IMR-90 (cell line): ENCODE measurements around the gene KLRF2. TPM values are rescaled to one million over a fixed set of nuclear protein-coding genes. Genes with fewer than 3 reads are reported as not detected.

Experiments
- ATAC-seq: fragments of 200-7000 bp; cut with Tn5 transposase; 2 replicates; pipeline ENCODE4 v1.9.1; 2020; ENCODE audit warnings: low read depth, mild to moderate bottlenecking, moderate library complexity
- BruUV-seq: library from RNA; stranded (reverse); fragments of 400-500 nt; replicated peaks from 2 replicates; lab custom pipeline; 2021; lab: Mats Ljungman, UMichigan
- CTCF ChIA-PET: fragments of 300-600 bp; formaldehyde crosslinking; extraction: SDS; loops from one replicate; lab custom pipeline; 2021; ENCODE audit warnings: antibody characterized with exemption; lab: Yijun Ruan, JAX
- POLR2A ChIA-PET: fragments of 300-600 bp; sonication (Branson Sonifier 250); formaldehyde crosslinking; loops from one replicate; lab custom pipeline; 2022; ENCODE audit warnings: antibody characterized with exemption; ENCODE audit not compliant: unreplicated experiment; lab: Charles Lee
- DNase-seq: peaks from one replicate; pipeline ENCODE4 v3.0.0; 2013
- H2AFZ ChIP-seq: replicated peaks from 2 replicates; pipeline ENCODE3; 2013; ENCODE audit warnings: low read length, mild to moderate bottlenecking; ENCODE audit not compliant: poor library complexity
- H2AK5ac ChIP-seq: 2 replicates; pipeline ENCODE4 v1.6.1; 2013; ENCODE audit warnings: low read depth, low read length, inconsistent platforms
- H2AK9ac ChIP-seq: replicated peaks from 2 replicates; pipeline ENCODE3; 2013; ENCODE audit warnings: mild to moderate bottlenecking, low read depth, low read length, moderate library complexity; ENCODE audit not compliant: poor library complexity
- H2BK120ac ChIP-seq: 2 replicates; pipeline ENCODE4 v1.6.1; 2013; ENCODE audit warnings: low read depth, low read length, inconsistent platforms
- H2BK15ac ChIP-seq: 3 replicates; pipeline ENCODE4 v1.6.1; 2013; ENCODE audit warnings: low read depth, low read length, inconsistent platforms
- H2BK20ac ChIP-seq: 2 replicates; pipeline ENCODE4 v1.6.1; 2013; ENCODE audit warnings: low read depth, mild to moderate bottlenecking, inconsistent platforms, low read length, moderate library complexity
- H2BK5ac ChIP-seq: 2 replicates; pipeline ENCODE4 v1.6.1; 2013; ENCODE audit warnings: mild to moderate bottlenecking, low read depth, low read length, inconsistent platforms; ENCODE audit not compliant: poor library complexity, severe bottlenecking
- H3K14ac ChIP-seq: replicated peaks from 2 replicates; pipeline ENCODE4 v1.6.1; 2013; ENCODE audit warnings: low read depth, low read length, inconsistent platforms
- H3K18ac ChIP-seq: 2 replicates; pipeline ENCODE4 v1.6.1; 2013; ENCODE audit warnings: low read depth, low read length, control low read depth
- H3K23ac ChIP-seq: 2 replicates; pipeline ENCODE4 v1.6.1; 2013; ENCODE audit warnings: low read depth, low read length, inconsistent platforms
- H3K27ac ChIP-seq: 2 replicates; pipeline ENCODE4 v1.5.1; 2013; ENCODE audit warnings: mild to moderate bottlenecking, control low read depth, low read length; ENCODE audit not compliant: insufficient read depth
- H3K27me3 ChIP-seq: 2 replicates; pipeline ENCODE4 v1.6.1; 2013; ENCODE audit warnings: low read length; ENCODE audit not compliant: control insufficient read depth, insufficient read depth
- H3K36me3 ChIP-seq: 2 replicates; pipeline ENCODE4 v1.6.1; 2013; ENCODE audit warnings: low read length, mixed read lengths; ENCODE audit not compliant: control insufficient read depth, insufficient read depth
- H3K4ac ChIP-seq: 2 replicates; pipeline ENCODE4 v1.6.1; 2013; ENCODE audit warnings: low read depth, low read length, inconsistent platforms
- H3K4me1 ChIP-seq: 2 replicates; pipeline ENCODE4 v1.6.1; 2013; ENCODE audit warnings: low read length, mixed read lengths; ENCODE audit not compliant: control insufficient read depth, insufficient read depth
- H3K4me2 ChIP-seq: 2 replicates; pipeline ENCODE4 v1.6.1; 2013; ENCODE audit warnings: low read depth, mild to moderate bottlenecking, control low read depth, low read length, moderate library complexity
- H3K4me3 ChIP-seq: 2 replicates; pipeline ENCODE4 v1.5.1; 2013; ENCODE audit warnings: low read depth, mild to moderate bottlenecking, control low read depth, low read length, moderate library complexity; ENCODE audit not compliant: insufficient read depth
- H3K56ac ChIP-seq: 2 replicates; pipeline ENCODE4 v1.6.1; 2013; ENCODE audit warnings: low read length, inconsistent platforms; ENCODE audit not compliant: insufficient read depth; ENCODE audit errors: extremely low read depth
- H3K79me1 ChIP-seq, 2 experiments: 2 replicates each; pipeline ENCODE4 v1.6.1; 2013; ENCODE audit warnings: low read length in 2 of 2, inconsistent platforms in 1 of 2, low read depth in 1 of 2
- H3K9ac ChIP-seq: 2 replicates; pipeline ENCODE4 v1.6.1; 2013; ENCODE audit warnings: low read depth, low read length, control low read depth
- H3K9me1 ChIP-seq: 2 replicates; pipeline ENCODE4 v1.6.1; 2013; ENCODE audit warnings: low read length, inconsistent platforms; ENCODE audit not compliant: insufficient read depth
- H3K9me3 ChIP-seq: 2 replicates; pipeline ENCODE4 v1.6.1; 2013; ENCODE audit warnings: low read length; ENCODE audit not compliant: control insufficient read depth, insufficient read depth
- H4K20me1 ChIP-seq: 2 replicates; pipeline ENCODE4 v1.6.1; 2013; ENCODE audit warnings: low read length, inconsistent platforms; ENCODE audit not compliant: insufficient read depth
- H4K5ac ChIP-seq: 2 replicates; pipeline ENCODE4 v1.6.1; 2013; ENCODE audit warnings: mild to moderate bottlenecking, low read depth, low read length, control low read depth
- H4K8ac ChIP-seq, 2 experiments: 2 replicates each; pipeline ENCODE4 v1.6.1; 2013; ENCODE audit warnings: low read depth in 2 of 2, low read length in 2 of 2, control low read depth in 1 of 2, inconsistent platforms in 1 of 2
- H4K91ac ChIP-seq: 2 replicates; pipeline ENCODE4 v1.6.1; 2013; ENCODE audit warnings: low read depth, low read length, inconsistent platforms; ENCODE audit not compliant: insufficient read depth
- BHLHE40 ChIP-seq: fragments of 150-350 bp; IDR thresholded peaks from 2 replicates; pipeline ENCODE4 v1.6.1; 2016; ENCODE audit warnings: mild to moderate bottlenecking, low read depth, low read length
- CEBPB ChIP-seq: IDR thresholded peaks from 2 replicates; pipeline ENCODE4 v1.6.1; 2012; ENCODE audit warnings: low read depth, low read length, improper control_type of control experiment
- CHD1 ChIP-seq: IDR thresholded peaks from 2 replicates; pipeline ENCODE4 v1.6.1; 2012; ENCODE audit warnings: low read depth, low read length, improper control_type of control experiment
- CTCF ChIP-seq: conservative IDR thresholded peaks from 2 replicates; pipeline ENCODE4 v1.5.1; 2012; ENCODE audit warnings: mild to moderate bottlenecking, low read depth, low read length, improper control_type of control experiment
- ELK1 ChIP-seq: fragments of 150-350 bp; IDR thresholded peaks from 2 replicates; pipeline ENCODE4 v1.6.1; 2016; ENCODE audit warnings: low read depth, mild to moderate bottlenecking, low read length, moderate library complexity, borderline replicate concordance
- FOS ChIP-seq: fragments of 150-350 bp; IDR thresholded peaks from 2 replicates; pipeline ENCODE4 v1.6.1; 2016; ENCODE audit warnings: low read depth, low read length
- MAFK ChIP-seq: IDR thresholded peaks from 2 replicates; pipeline ENCODE4 v1.6.1; 2012; ENCODE audit warnings: low read depth, low read length, improper control_type of control experiment
- MAZ ChIP-seq: IDR thresholded peaks from 2 replicates; pipeline ENCODE4 v1.6.1; 2012; ENCODE audit warnings: low read depth, mild to moderate bottlenecking, low read length, improper control_type of control experiment, moderate library complexity, borderline replicate concordance
- MXI1 ChIP-seq: IDR thresholded peaks from 2 replicates; pipeline ENCODE4 v1.6.1; 2012; ENCODE audit warnings: low read depth, mild to moderate bottlenecking, low read length, moderate library complexity, borderline replicate concordance
- NFE2L2 ChIP-seq: fragments of 150-350 bp; IDR thresholded peaks from 2 replicates; pipeline ENCODE4 v1.6.1; 2016; ENCODE audit warnings: low read depth, mild to moderate bottlenecking, low read length
- POLR2A ChIP-seq: IDR thresholded peaks from 2 replicates; pipeline ENCODE4 v1.6.1; 2012; ENCODE audit warnings: mild to moderate bottlenecking, low read depth, low read length
- RAD21 ChIP-seq: IDR thresholded peaks from 2 replicates; pipeline ENCODE4 v1.6.1; 2012; ENCODE audit warnings: low read length, improper control_type of control experiment
- RCOR1 ChIP-seq: IDR thresholded peaks from 2 replicates; pipeline ENCODE4 v1.6.1; 2012; ENCODE audit warnings: mild to moderate bottlenecking, low read length, improper control_type of control experiment; ENCODE audit not compliant: insufficient replicate concordance
- RFX5 ChIP-seq: IDR thresholded peaks from 2 replicates; pipeline ENCODE4 v1.8.0; 2012; ENCODE audit warnings: low read depth, mild to moderate bottlenecking, low read length, moderate library complexity
- SMC3 ChIP-seq: fragments of 150-350 bp; IDR thresholded peaks from 2 replicates; pipeline ENCODE4 v1.6.1; 2016; ENCODE audit warnings: low read depth, mild to moderate bottlenecking, antibody characterized with exemption, low read length, moderate library complexity
- USF2 ChIP-seq: fragments of 150-350 bp; IDR thresholded peaks from 2 replicates; pipeline ENCODE4 v1.6.1; 2017; ENCODE audit warnings: mild to moderate bottlenecking, antibody characterized with exemption, low read length, low read depth
- WGBS, 2 experiments: methylation state at CpG; one replicate each; pipeline versions ENCODE4 v1.1.5 to v1.1.7; 2013; ENCODE audit warnings: missing lambda C conversion rate in 2 of 2; ENCODE audit not compliant: insufficient read length in 1 of 2; ENCODE audit errors: extremely low coverage in 2 of 2; 5-methylcytosine and 5-hydroxymethylcytosine counted together
- dilution Hi-C: fragments of 300-500 bp; cut with HindIII; formaldehyde crosslinking; loops from one replicate; pipeline ENCODE4 v1.14.3; 2018; ENCODE audit warnings: low sequenced_read_pairs; ENCODE audit not compliant: unreplicated experiment
- in situ Hi-C: fragments of 300-500 bp; cut with MboI; formaldehyde crosslinking; loops from 3 replicates; pipeline ENCODE4 v1.14.3; 2019; ENCODE audit warnings: low sequenced_read_pairs, inconsistent platforms, mixed read lengths
- intact Hi-C: fragments of 100-400 bp; cut with micrococcal nuclease; formaldehyde crosslinking; loops from 2 replicates; pipeline ENCODE4 v1.10.0; 2022
- polyA plus RNA-seq, 3 experiments: library from polyadenylated mRNA; depleted of rRNA; stranded (reverse); fragments of >200 nt; gene quantifications; 2 replicates each; pipeline ENCODE4 v1.2.3, GENCODE V29; 2012; ENCODE audit warnings: low replicate concordance in 1 of 3
- total RNA-seq: library from RNA; depleted of rRNA; stranded (reverse); fragments of >200 nt; gene quantifications from 2 replicates; pipeline ENCODE4 v1.2.3, GENCODE V29; 2012

Gene KLRF2
- total and polyA plus RNA-seq, 2 of the 4 experiments (the other 2 are of a cell fraction) = not detected

GRCh38 chr12:9868311-9868801 is 12.9 kb upstream of the KLRF2 start:
- Histone ChIP-seq H3K4ac (no peak overlapping the region), H3K14ac (no peak overlapping the region), H3K9ac (no peak overlapping the region), H3K27ac (no peak overlapping the region), H3K4me2 (peak overlapping the region; percentile 42; the same call in 1 of the 2 replicates), H4K5ac (no peak overlapping the region), H2AFZ (no peak overlapping the region), H3K4me3 (no peak overlapping the region), H3K23ac (no peak overlapping the region), H2BK5ac (peak overlapping the region; percentile 40), H3K4me1 (peaks cover 2% of the 10 kb centered on the region; the same call in 1 of the 2 replicates), H4K8ac (no peak overlapping the region; a peak in 1 of 4 replicates), H3K9me3 (no peaks in the 10 kb centered on the region), H3K56ac (no peak overlapping the region), H3K18ac (no peak overlapping the region; the same call in 1 of the 2 replicates), H3K79me1 (no peaks in the 10 kb centered on the region), H3K36me3 (no peaks in the 10 kb centered on the region), H2AK5ac (no peak overlapping the region), H3K27me3 (no peaks in the 10 kb centered on the region), H2BK120ac (no peak overlapping the region), H2BK20ac (no peak overlapping the region), H3K9me1 (no peaks in the 10 kb centered on the region), H4K91ac (no peak overlapping the region), H2AK9ac (no peak overlapping the region), H4K20me1 (no peaks in the 10 kb centered on the region), H2BK15ac (no peak overlapping the region)
- in situ Hi-C loops = no loop called here
- DNase-seq (no peak), ATAC-seq (no peak)
- ChIA-PET POLR2A (interaction anchor here (0.6 kb wide), 1 partner anchor 97 kb away, joined by 3 read pairs; no protein-coding TSS in a partner anchor), CTCF (no interaction called here)
- intact Hi-C loops = loop anchor here (5.0 kb wide), 1 partner anchor 344 kb away; the partner anchor contains the start of gene GABARAPL1
- dilution Hi-C loops = no loop called here
- BruUV-seq = no TSS peak
- WGBS, 2 experiments = no CpG with 5 or more reads among the region's 11 CpGs
- TF ChIP-seq RFX5 (no peak), NFE2L2 (no peak), SMC3 (no peak), CTCF (no peak), FOS (no peak), BHLHE40 (no peak), CEBPB (no peak), USF2 (no peak), MXI1 (no peak), ELK1 (no peak), RCOR1 (no peak), RAD21 (no peak), MAZ (no peak), MAFK (no peak), CHD1 (no peak), POLR2A (no peak)
